Fibroblast of pulmonary artery (primary cell): Measurements from ENCODE around the gene CBY1.
"Not testable (repeated sequence)": the region's sequence is repeated elsewhere in the genome, so short reads cannot be mapped to it uniquely, and the experiment has no call there.

Source experiments
- DNase-seq: peaks from one replicate; pipeline ENCODE4 v3.0.0-alpha.2; 2010; ENCODE audit warnings: low read depth
- H3K4me3 ChIP-seq: replicated peaks from 2 replicates; pipeline ENCODE4 v1.5.1; 2011; ENCODE audit warnings: low read depth, mild to moderate bottlenecking, control low read depth, low read length, moderate library complexity
- CTCF ChIP-seq: IDR thresholded peaks from 2 replicates; pipeline ENCODE4 v1.5.1; 2011; ENCODE audit warnings: mild to moderate bottlenecking, control low read depth, low read length, inconsistent platforms; ENCODE audit errors: missing control alignments

CBY1 gene

GRCh38 chr22:38613588-38613987 lies 42.9 kb upstream of the CBY1 start:
- no peak overlapping the region for H3K4me3 ChIP-seq
- no peak for DNase-seq
- TF ChIP-seq CTCF, result no peak

- no peak for DNase-seq
- no peak for TF ChIP-seq CTCF
- no peak overlapping the region for H3K4me3 ChIP-seq
Observed at GRCh38 chr22:38614332-38615063, 41.9 kb upstream of the CBY1 start.

- not testable (repeated sequence) for DNase-seq, H3K4me3 ChIP-seq
Observed at GRCh38 chr22:38615064-38615405, 41.4 kb upstream of the CBY1 start.

GRCh38 chr22:38618258-38618657 lies 38.2 kb upstream of the CBY1 start:
- TF ChIP-seq CTCF, result no peak
- H3K4me3 ChIP-seq, result no peak overlapping the region
- no peak for DNase-seq

GRCh38 chr22:38618682-38619081 lies 37.8 kb upstream of the CBY1 start:
- H3K4me3 ChIP-seq, result no peak overlapping the region
- DNase-seq, result peak; percentile 42
- no peak for TF ChIP-seq CTCF

- H3K4me3 ChIP-seq, result no peak overlapping the region
- TF ChIP-seq CTCF, result no peak
- DNase-seq, result no peak
Observed at GRCh38 chr22:38623351-38623750, 33.1 kb upstream of the CBY1 start.

- H3K4me3 ChIP-seq, result no peak overlapping the region
- no peak for TF ChIP-seq CTCF
Observed at GRCh38 chr22:38628444-38628843, 28.0 kb upstream of the CBY1 start.

More at GRCh38 chr22:38628444-38628843, 28.0 kb upstream of the CBY1 start:
- no peak for DNase-seq
